ENCODE data around the gene TEF. TPM values are rescaled to one million over a fixed set of nuclear protein-coding genes. Genes with fewer than 3 reads are reported as not detected.

TEF gene
- total and polyA plus RNA-seq, 9 of the 15 experiments (the other 6 are each of a cell fraction or from before 2014, with no cell fraction given) = 0.04 to 3.1 (median 1.2) TPM

- TF ChIP-seq, protein P1, sequence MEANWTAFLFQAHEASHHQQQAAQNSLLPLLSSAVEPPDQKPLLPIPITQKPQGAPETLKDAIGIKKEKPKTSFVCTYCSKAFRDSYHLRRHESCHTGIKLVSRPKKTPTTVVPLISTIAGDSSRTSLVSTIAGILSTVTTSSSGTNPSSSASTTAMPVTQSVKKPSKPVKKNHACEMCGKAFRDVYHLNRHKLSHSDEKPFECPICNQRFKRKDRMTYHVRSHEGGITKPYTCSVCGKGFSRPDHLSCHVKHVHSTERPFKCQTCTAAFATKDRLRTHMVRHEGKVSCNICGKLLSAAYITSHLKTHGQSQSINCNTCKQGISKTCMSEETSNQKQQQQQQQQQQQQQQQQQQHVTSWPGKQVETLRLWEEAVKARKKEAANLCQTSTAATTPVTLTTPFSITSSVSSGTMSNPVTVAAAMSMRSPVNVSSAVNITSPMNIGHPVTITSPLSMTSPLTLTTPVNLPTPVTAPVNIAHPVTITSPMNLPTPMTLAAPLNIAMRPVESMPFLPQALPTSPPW (CRISPR knock-in tag; IDR thresholded peaks at IDR 0.05) = no peak
- TF ChIP-seq TRIM28 (IDR thresholded peaks at IDR 0.05) = no peak
- TF ChIP-seq RBBP5 (IDR thresholded peaks at IDR 0.05; ENCODE audit: borderline replicate concordance, insufficient read depth, low read length, poor library complexity, severe bottlenecking) = no peak
- TF ChIP-seq ZNF134 (CRISPR knock-in tag; conservative IDR thresholded peaks at IDR 0.05) = no peak
- no peak for TF ChIP-seq CXXC5 (CRISPR knock-in tag; IDR thresholded peaks at IDR 0.05)
- no peak for TF ChIP-seq DIDO1 (tag; IDR thresholded peaks at IDR 0.05; ENCODE audit: low read depth)
- no peak for TF ChIP-seq U2AF2 (optimal IDR thresholded peaks at IDR 0.05; ENCODE audit: low read depth, low read length)
- TF ChIP-seq MTF1 (CRISPR knock-in tag; IDR thresholded peaks at IDR 0.05; ENCODE audit: borderline replicate concordance) = no peak
- TF ChIP-seq MED1 (CRISPR knock-in tag; IDR thresholded peaks at IDR 0.05; ENCODE audit: borderline replicate concordance) = no peak
- TF ChIP-seq TEAD1 (CRISPR knock-in tag; IDR thresholded peaks at IDR 0.05) = no peak
- no peak for TF ChIP-seq SRSF9 (IDR thresholded peaks at IDR 0.05; ENCODE audit: borderline replicate concordance, low read depth, low read length)
- no peak for TF ChIP-seq ZNF175 (CRISPR knock-in tag; IDR thresholded peaks at IDR 0.05; ENCODE audit: low read depth)
- TF ChIP-seq ZSCAN32 (CRISPR knock-in tag; IDR thresholded peaks at IDR 0.05) = no peak
- TF ChIP-seq ARID2 (IDR thresholded peaks at IDR 0.05) = no peak
Measured at GRCh38 chr22:41408665-41409064, 26.9 kb downstream of the TEF start (continued).
